ENCODE data around the gene ZNF311.

DNA sequence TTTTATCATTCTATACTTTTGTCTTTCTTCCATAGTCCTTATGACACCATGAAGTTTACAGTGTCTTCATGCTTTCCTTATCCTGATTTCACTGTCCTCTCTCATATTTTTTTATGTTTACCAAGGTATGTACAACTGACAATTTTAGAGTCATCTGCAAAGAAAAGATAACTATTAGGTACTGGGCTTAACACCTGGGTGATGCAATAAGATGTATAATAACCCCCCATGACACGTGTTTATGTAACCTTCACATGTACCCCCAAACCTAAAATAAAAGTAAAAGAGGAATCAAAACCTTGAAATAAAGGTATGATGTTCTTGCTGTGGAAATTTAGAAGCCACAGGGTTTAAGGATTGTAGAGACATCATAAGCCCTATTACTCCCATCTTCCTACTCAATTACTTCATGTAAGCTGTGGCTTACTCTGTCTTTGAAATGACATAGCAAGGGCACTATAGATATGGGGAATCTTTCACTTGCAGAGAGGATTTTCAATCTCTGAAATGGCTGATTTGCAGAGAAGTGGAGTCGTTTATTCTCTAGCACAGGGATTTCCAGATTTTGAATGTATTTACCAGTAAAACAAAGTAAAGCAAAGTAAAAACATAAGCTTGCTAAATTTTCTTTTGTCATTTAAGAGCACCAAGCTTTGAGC, 20.9 kb upstream of the ZNF311 start:
- TF ChIP-seq POLR2A (IDR thresholded peaks at IDR 0.05; ENCODE audit: low read length), result no peak
- TF ChIP-seq GATA1 (IDR thresholded peaks at IDR 0.05; ENCODE audit: low read depth, low read length), result no peak
